GM20431 (cell line): Measurements from ENCODE around the gene UBE2E2.

Experiments used
- in situ Hi-C: fragments of 300-500 bp; cut with MseI, MboI; formaldehyde crosslinking; loops from one replicate; pipeline ENCODE4 v1.15.0; 2020; ENCODE audit warnings: low sequenced_read_pairs; ENCODE audit not compliant: unreplicated experiment

UBE2E2 gene

GRCh38 chr3:23459889-23460546 lies 256.9 kb downstream of the UBE2E2 start:
- in situ Hi-C loops = no loop called here

- in situ Hi-C loops = no loop called here
Measured at GRCh38 chr3:23461069-23461468, 257.9 kb downstream of the UBE2E2 start.

DNA sequence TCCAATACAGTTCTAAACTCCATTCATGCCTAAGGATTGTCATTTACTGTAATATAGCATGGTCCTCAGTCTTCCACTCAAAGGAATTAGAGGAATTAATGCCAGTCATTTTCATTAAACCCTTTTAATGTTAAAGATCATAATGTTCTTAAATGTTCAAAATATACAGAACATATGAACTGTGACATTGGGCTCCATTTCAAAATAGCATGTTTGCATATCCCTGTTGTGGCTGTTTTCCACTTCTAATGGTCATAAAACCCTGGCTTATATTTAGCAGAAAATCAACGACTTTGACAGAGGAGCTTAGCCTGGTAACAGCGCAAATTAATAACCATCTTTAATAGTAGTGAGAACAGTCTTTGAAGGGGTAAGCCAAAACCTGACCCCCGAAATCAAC lies 260.7 kb downstream of the UBE2E2 start:
- in situ Hi-C loops = no loop called here

- in situ Hi-C loops = no loop called here
Measured at GRCh38 chr3:23465569-23465968, 262.4 kb downstream of the UBE2E2 start.

- in situ Hi-C loops = no loop called here
Measured at GRCh38 chr3:23468203-23468602, 265.1 kb downstream of the UBE2E2 start.

- in situ Hi-C loops = no loop called here
Measured at GRCh38 chr3:23474580-23475357, 271.6 kb downstream of the UBE2E2 start.

DNA sequence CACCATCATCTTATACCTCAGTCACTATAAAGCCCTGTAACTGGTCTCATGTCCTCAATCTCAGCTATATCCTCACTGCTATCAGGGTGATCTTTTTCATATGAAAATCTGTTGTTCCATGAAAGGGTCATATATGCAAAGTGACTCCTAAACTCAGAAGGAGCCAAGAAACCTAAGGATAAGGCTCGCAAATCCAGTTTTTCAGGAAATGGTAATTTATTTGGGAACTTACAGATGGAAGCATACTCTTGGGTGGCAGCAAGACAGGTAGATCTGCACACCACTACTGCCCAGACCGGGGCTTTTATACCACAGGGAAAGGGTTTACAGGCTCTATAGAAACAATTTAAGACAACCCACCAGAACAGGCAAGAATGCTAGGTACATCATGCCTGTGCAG lies 272.3 kb downstream of the UBE2E2 start:
- in situ Hi-C loops = no loop called here

DNA sequence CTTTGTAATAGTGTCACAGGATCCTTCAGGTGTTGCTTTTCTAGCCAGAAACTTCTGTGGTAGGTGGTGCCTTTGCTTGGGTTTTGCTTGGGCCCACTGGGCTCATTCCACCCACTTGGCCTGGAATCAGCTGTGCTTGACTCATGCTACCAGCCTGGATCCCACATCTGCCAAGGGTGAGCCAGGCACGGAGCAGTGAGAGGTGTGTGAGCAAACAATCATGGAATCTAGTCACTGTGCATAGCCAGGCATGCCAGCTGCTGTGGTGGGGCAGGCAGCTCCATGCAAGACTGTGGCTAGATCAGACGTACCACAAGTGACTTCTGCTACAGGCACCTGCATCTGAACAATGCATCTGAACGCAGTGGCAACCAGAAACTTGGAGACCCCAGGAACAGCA lies 275.9 kb downstream of the UBE2E2 start:
- in situ Hi-C loops = no loop called here

DNA sequence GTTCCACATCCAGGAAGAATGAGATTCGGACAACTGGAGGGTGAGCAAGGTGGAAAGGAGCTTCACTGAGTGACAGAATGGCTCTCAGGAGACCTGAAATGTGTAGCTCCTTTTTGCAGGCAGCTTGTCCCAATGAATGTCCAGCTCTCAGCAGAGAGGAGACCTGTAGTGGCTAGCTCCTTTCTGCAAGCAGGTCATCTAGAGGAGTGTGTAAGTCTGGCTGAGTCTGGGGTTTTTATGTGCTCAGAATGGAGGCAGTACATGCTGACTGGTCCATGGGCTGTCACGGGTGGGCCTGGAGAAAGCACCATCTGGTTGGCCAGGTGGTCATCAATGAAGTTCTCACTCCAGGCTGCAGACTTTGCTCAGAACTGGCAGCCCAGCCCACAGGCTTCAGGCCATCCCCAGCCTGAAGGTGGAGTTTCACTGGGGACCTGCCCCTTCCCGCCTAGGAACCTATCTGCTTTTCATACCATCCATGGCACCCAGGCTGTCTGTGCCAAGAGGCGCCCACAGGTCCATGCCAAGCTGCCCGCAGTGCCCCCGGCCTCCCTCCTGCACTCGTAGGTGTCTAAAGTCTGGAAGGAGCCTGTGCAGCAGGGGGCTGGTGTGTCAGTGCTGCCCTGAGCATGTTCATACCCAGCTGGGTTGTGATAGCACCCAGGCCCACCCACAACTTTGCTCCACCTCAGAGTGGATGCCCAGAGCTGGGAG lies 276.6 kb downstream of the UBE2E2 start:
- in situ Hi-C loops = no loop called here

GRCh38 chr3:23480329-23480714 lies 277.2 kb downstream of the UBE2E2 start:
- in situ Hi-C loops = no loop called here

DNA sequence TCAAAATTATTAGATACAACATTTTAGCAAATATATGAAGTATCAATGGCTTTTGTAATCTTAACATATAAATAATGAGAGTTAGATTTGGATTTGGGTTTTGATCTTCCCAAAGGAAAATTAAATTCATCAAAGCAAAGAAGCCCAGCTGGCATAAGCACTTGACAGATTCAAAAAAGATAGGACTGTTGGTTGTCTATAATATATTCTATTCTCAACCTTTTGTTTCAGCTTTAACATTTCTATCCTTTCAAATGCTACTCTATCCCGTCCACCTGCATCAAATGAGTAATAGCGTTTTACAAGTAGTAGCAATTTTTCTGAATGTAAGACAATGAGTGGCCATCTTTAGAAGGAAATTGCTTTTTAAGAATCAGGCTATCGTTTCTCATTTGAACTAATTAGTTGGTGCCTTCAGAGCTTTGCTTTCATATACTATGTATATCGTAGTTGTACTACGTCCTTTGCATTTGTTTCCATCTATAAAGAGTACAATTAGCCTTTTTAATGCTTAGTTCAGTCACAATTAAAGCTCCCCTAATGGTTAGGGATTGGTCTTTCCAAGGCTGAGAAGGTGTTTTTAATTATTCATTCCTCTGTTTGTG lies 278.0 kb downstream of the UBE2E2 start:
- in situ Hi-C loops = no loop called here

- in situ Hi-C loops = no loop called here
Measured at GRCh38 chr3:23481616-23482278, 278.6 kb downstream of the UBE2E2 start.

DNA sequence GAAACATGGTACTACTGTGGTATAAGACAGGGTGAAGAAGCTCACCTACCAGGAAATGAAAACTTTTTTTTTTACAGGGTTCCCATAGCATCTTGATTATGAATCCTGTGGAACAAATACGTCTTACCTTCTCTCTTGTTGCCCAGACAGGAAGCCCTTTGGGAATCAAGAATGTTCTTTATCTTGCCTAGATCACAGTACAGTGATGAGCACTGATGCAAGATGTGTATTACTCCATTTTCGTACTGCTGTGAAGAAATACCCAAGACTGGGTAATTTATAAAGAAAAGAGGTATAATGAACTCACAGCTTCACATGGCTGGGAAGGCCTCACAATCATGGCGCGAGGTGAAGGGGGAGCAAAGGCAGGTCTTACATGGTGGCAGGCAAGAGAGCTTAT lies 281.3 kb downstream of the UBE2E2 start:
- in situ Hi-C loops = no loop called here

DNA sequence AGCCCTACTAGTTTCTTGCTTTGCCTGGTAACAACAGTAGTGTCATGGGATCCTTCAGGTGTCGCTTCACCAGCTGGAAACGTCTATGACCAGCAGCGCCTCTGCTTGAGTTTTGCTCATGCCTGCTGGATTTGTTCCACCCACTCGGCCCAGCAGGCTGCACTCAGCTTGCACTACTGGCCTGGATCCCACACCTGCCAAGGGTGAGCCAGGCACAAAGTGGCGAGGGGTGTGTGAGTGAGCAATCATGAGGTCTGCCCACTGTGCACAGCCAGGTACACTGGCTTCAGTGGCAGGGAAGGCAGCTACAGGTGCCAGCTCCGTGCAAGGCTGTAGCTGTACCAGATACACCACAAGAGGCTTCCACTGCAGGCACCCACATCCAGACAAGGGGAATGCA lies 282.8 kb downstream of the UBE2E2 start:
- in situ Hi-C loops = no loop called here

- in situ Hi-C loops = no loop called here
Measured at GRCh38 chr3:23487015-23487414, 283.9 kb downstream of the UBE2E2 start.

DNA sequence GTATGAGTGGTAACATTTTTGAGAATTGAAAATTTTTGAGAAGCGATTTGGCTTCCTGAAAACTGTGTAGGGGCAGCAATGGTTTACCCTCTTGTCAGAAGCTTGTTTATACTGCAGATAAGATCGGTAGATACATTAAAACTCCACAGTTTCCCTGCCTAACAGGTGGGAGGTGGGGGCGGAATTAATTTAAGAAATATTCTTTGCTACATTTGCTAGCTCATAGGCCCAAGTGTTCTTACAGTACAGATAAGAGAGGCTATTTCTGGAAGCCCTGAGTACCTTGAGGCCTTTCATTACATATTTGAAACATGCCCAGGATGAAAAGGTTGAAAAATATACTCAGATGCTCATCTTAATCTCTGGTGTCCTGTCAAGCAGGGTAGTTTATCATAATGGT lies 285.5 kb downstream of the UBE2E2 start:
- in situ Hi-C loops = no loop called here

DNA sequence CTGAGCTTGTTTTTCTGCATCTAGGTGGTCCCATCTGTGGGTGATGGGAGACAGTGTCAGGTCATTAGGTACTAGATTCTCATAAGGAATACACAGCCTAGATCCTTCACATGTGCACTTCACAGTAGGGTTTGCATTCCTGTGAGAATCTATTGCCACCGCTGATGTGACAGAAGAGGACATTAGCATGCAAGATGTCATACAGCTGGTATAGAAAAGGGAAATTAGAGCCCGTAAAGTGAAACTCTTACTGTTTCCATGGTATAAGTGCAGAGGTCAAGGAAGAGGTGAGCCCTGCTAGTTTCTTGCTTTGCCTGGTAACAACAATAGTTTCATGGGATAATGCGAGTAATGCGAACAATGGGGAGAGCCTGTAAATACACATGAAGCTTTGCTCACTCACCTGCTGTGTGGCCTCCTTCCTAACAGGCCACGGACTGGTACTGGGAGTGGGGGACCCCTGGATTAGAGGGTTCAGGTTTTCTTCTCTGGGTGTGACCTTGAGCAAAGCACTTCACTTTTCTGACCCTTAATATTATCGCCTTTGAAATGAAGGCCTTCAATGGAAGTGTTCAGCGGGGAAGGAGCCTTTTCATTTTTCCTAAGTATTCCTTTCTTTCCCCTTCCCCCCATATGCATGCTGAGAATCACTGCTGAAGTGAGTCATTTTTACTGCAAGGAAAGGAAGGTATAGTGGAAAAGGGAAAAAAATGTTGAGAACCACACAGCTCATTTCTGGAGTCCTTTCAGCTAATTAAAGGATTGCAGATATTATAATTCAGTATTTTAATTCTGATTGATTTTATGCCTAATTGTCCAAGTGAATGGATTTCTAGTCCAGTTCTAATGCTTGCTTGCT lies 286.4 kb downstream of the UBE2E2 start:
- in situ Hi-C loops = no loop called here

GRCh38 chr3:23490459-23490858 lies 287.3 kb downstream of the UBE2E2 start:
- in situ Hi-C loops = no loop called here

DNA sequence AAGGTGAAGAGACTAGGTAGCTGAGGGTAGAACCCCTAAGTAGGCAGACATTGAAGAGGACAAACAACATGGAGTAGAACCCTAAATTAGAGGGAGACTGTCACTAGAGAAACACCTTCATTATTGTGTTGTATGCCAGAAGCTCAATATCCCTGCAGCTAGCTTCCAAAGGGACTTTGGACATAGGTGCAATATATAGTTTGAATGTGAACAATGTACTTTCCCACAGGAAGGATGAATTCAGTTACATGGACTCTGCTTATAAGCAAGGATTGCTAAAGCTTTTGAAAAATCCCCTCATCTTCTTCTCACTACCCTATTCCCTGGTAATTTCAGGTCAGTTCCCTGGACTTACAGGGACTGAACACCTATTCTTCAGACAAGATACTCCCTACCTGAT lies 288.9 kb downstream of the UBE2E2 start:
- in situ Hi-C loops = no loop called here
